ENCODE measurements around the gene DDRGK1. TPM values are rescaled to one million over a fixed set of nuclear protein-coding genes. Genes with fewer than 3 reads are reported as not detected.

DDRGK1 gene
- total RNA-seq, 1 experiment from 2014 or later = 65.5 TPM

GRCh38 chr20:3231889-3232588, 27.6 kb upstream of the DDRGK1 start:
- Histone ChIP-seq H3K36me3 (ENCODE audit: control insufficient read depth, insufficient read depth, low read length) (no peaks in the 10 kb centered on the region), H3K9me3 (ENCODE audit: control insufficient read depth, insufficient read depth, low read depth, low read length) (no peaks in the 10 kb centered on the region), H3K27me3 (ENCODE audit: control insufficient read depth, insufficient read depth, low read length) (no peaks in the 10 kb centered on the region), H3K4me1 (ENCODE audit: control insufficient read depth, insufficient read depth, low read length) (peaks cover 20% of the 10 kb centered on the region), H3K27ac (ENCODE audit: low read length) (no peak overlapping the region), H3K4me3 (ENCODE audit: low read depth in 2 of 2, low read length in 2 of 2) (no peak overlapping the region)
- in situ Hi-C loops (cut with HindIII; ENCODE audit: low pct_unique_long_range_greater_than_20kb, low sequenced_read_pairs) = no loop called here
- POLR2A ChIA-PET = no interaction called here
- BruUV-seq (replicated peaks) = no TSS peak
- DNase-seq (ENCODE audit: low read depth, low spot score) = no peak
- no peak for ATAC-seq
- intact Hi-C loops (cut with micrococcal nuclease; ENCODE audit: unreplicated experiment) = no loop called here
- CTCF ChIA-PET = no interaction called here
- TF ChIP-seq TCF7L2 (IDR thresholded peaks at IDR 0.05; ENCODE audit: low read depth, low read length) = no peak
- TF ChIP-seq POLR2AphosphoS5 (IDR thresholded peaks at IDR 0.05; ENCODE audit: low read depth, low read length) = no peak
- no peak for TF ChIP-seq CTCF (IDR thresholded peaks at IDR 0.05)
- no peak for TF ChIP-seq SIN3A (IDR thresholded peaks at IDR 0.05; ENCODE audit: borderline replicate concordance, insufficient read depth, low read depth, low read length)
- TF ChIP-seq, protein P1, sequence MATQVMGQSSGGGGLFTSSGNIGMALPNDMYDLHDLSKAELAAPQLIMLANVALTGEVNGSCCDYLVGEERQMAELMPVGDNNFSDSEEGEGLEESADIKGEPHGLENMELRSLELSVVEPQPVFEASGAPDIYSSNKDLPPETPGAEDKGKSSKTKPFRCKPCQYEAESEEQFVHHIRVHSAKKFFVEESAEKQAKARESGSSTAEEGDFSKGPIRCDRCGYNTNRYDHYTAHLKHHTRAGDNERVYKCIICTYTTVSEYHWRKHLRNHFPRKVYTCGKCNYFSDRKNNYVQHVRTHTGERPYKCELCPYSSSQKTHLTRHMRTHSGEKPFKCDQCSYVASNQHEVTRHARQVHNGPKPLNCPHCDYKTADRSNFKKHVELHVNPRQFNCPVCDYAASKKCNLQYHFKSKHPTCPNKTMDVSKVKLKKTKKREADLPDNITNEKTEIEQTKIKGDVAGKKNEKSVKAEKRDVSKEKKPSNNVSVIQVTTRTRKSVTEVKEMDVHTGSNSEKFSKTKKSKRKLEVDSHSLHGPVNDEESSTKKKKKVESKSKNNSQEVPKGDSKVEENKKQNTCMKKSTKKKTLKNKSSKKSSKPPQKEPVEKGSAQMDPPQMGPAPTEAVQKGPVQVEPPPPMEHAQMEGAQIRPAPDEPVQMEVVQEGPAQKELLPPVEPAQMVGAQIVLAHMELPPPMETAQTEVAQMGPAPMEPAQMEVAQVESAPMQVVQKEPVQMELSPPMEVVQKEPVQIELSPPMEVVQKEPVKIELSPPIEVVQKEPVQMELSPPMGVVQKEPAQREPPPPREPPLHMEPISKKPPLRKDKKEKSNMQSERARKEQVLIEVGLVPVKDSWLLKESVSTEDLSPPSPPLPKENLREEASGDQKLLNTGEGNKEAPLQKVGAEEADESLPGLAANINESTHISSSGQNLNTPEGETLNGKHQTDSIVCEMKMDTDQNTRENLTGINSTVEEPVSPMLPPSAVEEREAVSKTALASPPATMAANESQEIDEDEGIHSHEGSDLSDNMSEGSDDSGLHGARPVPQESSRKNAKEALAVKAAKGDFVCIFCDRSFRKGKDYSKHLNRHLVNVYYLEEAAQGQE (IDR thresholded peaks at IDR 0.05; ENCODE audit: insufficient read depth in 1 of 2, low read depth in 2 of 2, low read length in 1 of 2) = no peak

DNA sequence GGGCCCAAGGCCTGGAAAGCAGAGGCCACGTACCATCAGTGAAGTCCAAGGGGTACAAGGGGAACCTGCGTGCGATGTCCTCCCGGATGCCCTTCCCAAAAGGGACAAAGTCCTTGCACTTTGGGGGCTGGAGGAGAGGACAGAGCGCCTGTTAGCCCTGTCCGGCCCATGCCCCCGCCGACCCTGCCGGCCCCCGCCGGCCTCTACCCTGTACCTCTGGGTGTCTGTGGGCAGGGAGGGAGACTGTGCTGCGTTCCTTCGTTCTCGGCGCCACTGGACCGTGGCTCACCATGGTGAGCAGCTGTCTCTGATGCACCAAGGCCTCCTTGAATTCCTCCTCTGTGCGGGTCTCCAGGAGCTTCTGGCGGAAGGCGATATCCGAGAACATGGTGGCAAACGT, 26.6 kb upstream of the DDRGK1 start:
- BruUV-seq (replicated peaks) = no TSS peak
- intact Hi-C loops (cut with micrococcal nuclease; ENCODE audit: unreplicated experiment) = no loop called here
- ATAC-seq = no peak
- Histone ChIP-seq H3K4me1 (ENCODE audit: control insufficient read depth, insufficient read depth, low read length) (peaks cover 16% of the 10 kb centered on the region), H3K9me3 (ENCODE audit: control insufficient read depth, insufficient read depth, low read depth, low read length) (no peaks in the 10 kb centered on the region), H3K27me3 (ENCODE audit: control insufficient read depth, insufficient read depth, low read length) (no peaks in the 10 kb centered on the region), H3K36me3 (ENCODE audit: control insufficient read depth, insufficient read depth, low read length) (no peaks in the 10 kb centered on the region), H3K4me3 (ENCODE audit: low read depth in 2 of 2, low read length in 2 of 2) (no peak overlapping the region), H3K27ac (ENCODE audit: low read length) (no peak overlapping the region)
- TF ChIP-seq SIN3A (IDR thresholded peaks at IDR 0.05; ENCODE audit: borderline replicate concordance, insufficient read depth, low read depth, low read length) = no peak
- TF ChIP-seq TCF7L2 (IDR thresholded peaks at IDR 0.05; ENCODE audit: low read depth, low read length) = no peak
- TF ChIP-seq, protein P1 (IDR thresholded peaks at IDR 0.05; ENCODE audit: insufficient read depth in 1 of 2, low read depth in 2 of 2, low read length in 1 of 2) = no peak
- TF ChIP-seq CTCF (IDR thresholded peaks at IDR 0.05) = no peak
- no peak for TF ChIP-seq POLR2AphosphoS5 (IDR thresholded peaks at IDR 0.05; ENCODE audit: low read depth, low read length)
- in situ Hi-C loops (cut with HindIII; ENCODE audit: low pct_unique_long_range_greater_than_20kb, low sequenced_read_pairs) = no loop called here
- CTCF ChIA-PET = no interaction called here
- no peak for DNase-seq (ENCODE audit: low read depth, low spot score)
- POLR2A ChIA-PET = no interaction called here
